HepG2 (cell line): ENCODE results near the gene TUBA1C. TPM values are rescaled to one million over a fixed set of nuclear protein-coding genes. Genes with fewer than 3 reads are reported as not detected.
A peak's percentile ranks its signal among the peaks of the same experiment; 100 is the strongest.

ENCODE experiments used
- CREB3 ChIP-seq: sonication (generic); formaldehyde crosslinking; IDR thresholded peaks from 2 replicates; pipeline ENCODE4 v1.5.0; 2020; ENCODE audit warnings: missing genetic modification reagents
- EHMT2 ChIP-seq: fragments of 200-600 bp; sonication (generic); IDR thresholded peaks from 2 replicates; pipeline ENCODE4 v1.7.0; 2017; ENCODE audit warnings: antibody characterized with exemption, low read depth, low read length, borderline replicate concordance
- FOXA3 ChIP-seq: IDR thresholded peaks from 2 replicates; pipeline ENCODE4 v1.6.1; 2016; ENCODE audit warnings: missing genetic modification reagents, missing compliant biosample characterization
- FOXC1 ChIP-seq: sonication (generic); formaldehyde crosslinking; IDR thresholded peaks from 2 replicates; pipeline ENCODE4 v1.8.0; 2022; ENCODE audit warnings: mild to moderate bottlenecking, missing genetic modification reagents, borderline replicate concordance
- HMG20A ChIP-seq: IDR thresholded peaks from 2 replicates; pipeline ENCODE4 v1.6.1; 2016; ENCODE audit warnings: borderline replicate concordance
- MBD4 ChIP-seq: IDR thresholded peaks from 2 replicates; pipeline ENCODE4 v1.6.1; 2012; ENCODE audit warnings: low read length, inconsistent platforms, borderline replicate concordance
- MXI1 ChIP-seq: IDR thresholded peaks from 3 replicates; pipeline ENCODE4 v1.6.1; 2012; ENCODE audit warnings: low read depth, low read length, inconsistent platforms, borderline replicate concordance
- NR2C2 ChIP-seq: sonication (generic); formaldehyde crosslinking; IDR thresholded peaks from 2 replicates; pipeline ENCODE4 v1.4.0; 2020; ENCODE audit warnings: missing genetic modification reagents, mild to moderate bottlenecking, moderate library complexity, borderline replicate concordance
- RFXAP ChIP-seq: sonication (generic); formaldehyde crosslinking; IDR thresholded peaks from 2 replicates; pipeline ENCODE4 v1.4.0; 2020; ENCODE audit warnings: missing genetic modification reagents, borderline replicate concordance
- U2AF1 ChIP-seq: fragments of 200-400 bp; formaldehyde crosslinking; optimal IDR thresholded peaks from 2 replicates; pipeline ENCODE3; 2017; ENCODE audit warnings: mild to moderate bottlenecking, low read depth, low read length
- ZBTB10 ChIP-seq: sonication (generic); formaldehyde crosslinking; IDR thresholded peaks from 2 replicates; pipeline ENCODE4 v1.4.0; 2020; ENCODE audit warnings: missing genetic modification reagents, borderline replicate concordance
- ZNF142 ChIP-seq: sonication (generic); formaldehyde crosslinking; IDR thresholded peaks from 2 replicates; pipeline ENCODE4 v1.4.0; 2020; ENCODE audit warnings: missing genetic modification reagents
- ZNF17 ChIP-seq: sonication (generic); formaldehyde crosslinking; IDR thresholded peaks from 2 replicates; pipeline ENCODE4 v1.5.0; 2020; ENCODE audit warnings: mild to moderate bottlenecking, missing genetic modification reagents
- ZNF720 ChIP-seq: sonication (generic); formaldehyde crosslinking; IDR thresholded peaks from 2 replicates; pipeline ENCODE4 v1.4.0; 2020; ENCODE audit warnings: missing genetic modification reagents
- polyA plus RNA-seq, 8 experiments: library from polyadenylated mRNA; depleted of rRNA in 3 of 8; stranded (reverse) in 7 of 8; unstranded in 1 of 8; fragments of >200 nt; fragmentation: Illumina TruSeq in 4 of 8; extraction: Trizol in 4 of 8; gene quantifications; 2 replicates each; pipeline versions ENCODE4 v1.2.1 to v1.2.3, GENCODE V29; 2011 to 2016; ENCODE audit warnings: low read depth in 4 of 8, missing spikeins in 1 of 8, mixed read lengths in 1 of 8; ENCODE audit not compliant: insufficient read depth in 1 of 8
- total RNA-seq, 5 experiments: library from RNA; depleted of rRNA; stranded (reverse); fragments of >200 nt; fragmentation: Illumina TruSeq; extraction: Trizol; gene quantifications; 2 replicates each; pipeline ENCODE4 v1.2.3, GENCODE V29; 2016; ENCODE audit warnings: low read depth in 1 of 5
- TF ChIP-seq, protein P1 (sequence below), 2 experiments: sonication (generic) in 1 of 2; formaldehyde crosslinking in 1 of 2; IDR thresholded peaks; 2 replicates each; pipeline versions ENCODE4 v1.5.1 to v1.6.1; 2011 to 2020; ENCODE audit warnings: borderline replicate concordance in 1 of 2, low read depth in 1 of 2, low read length in 1 of 2, mild to moderate bottlenecking in 1 of 2, missing genetic modification reagents in 1 of 2, moderate library complexity in 1 of 2

The TUBA1C gene
- total and polyA plus RNA-seq, 2 of the 13 experiments (the other 11 are each of a cell fraction or from before 2014, with no cell fraction given) = 693 to 1,075 TPM

DNA sequence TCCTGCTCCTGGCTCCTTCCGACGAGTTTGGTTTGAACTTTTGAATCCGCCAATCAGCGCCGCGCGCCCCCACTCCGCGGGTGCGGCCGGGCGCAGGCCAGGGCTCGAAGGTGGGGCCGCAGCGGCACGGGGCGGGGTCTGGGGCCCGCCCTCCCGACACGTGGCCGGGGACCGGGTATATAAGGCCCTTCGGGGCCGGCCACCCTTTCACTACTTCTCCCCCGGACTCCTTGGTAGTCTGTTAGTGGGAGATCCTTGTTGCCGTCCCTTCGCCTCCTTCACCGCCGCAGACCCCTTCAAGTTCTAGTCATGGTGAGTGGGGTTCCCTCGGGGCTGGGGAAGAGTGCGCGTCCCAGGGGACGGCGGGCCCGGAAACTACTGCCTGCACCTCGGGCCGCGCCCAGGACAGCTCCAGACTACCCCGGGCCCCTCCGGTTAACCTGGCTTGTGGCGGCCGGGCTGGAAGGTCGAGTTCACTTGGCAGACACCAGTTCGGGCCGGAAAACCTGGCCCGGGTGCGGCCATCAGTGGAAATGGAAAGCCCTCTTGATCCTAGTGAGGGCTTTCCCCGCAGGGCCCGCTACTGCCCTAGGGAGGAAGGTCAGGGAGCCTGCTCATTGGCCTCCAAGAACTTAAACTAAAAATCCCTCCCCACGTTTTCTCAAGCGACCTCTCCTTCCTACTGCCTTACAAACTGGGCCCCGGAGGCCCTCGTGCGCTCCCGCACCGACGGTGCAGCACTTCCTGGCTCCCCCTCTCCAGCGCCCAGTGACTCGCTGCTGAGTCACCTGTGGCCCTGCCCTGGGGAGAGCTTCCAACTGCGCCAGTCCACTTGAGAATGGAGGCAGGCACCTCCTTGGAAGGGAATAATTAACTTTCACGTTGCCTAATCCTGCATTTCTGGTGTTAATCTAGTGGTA, at the start of gene TUBA1C (continued):
- TF ChIP-seq ZBTB10 (CRISPR knock-in tag) (peak; percentile 87), HMG20A (no peak), EHMT2 (no peak), ZNF142 (CRISPR knock-in tag) (peak; percentile 91), MXI1 (peak; percentile 85), U2AF1 (peak; percentile 53), MBD4 (no peak), FOXC1 (CRISPR knock-in tag) (peak; percentile 41; the same call in 1 of the 2 replicates), CREB3 (CRISPR knock-in tag) (peak; percentile 75; the same call in 1 of the 2 replicates), NR2C2 (0 out of 2 replicates have a peak, but pooled peaks have one; percentile 26), FOXA3 (CRISPR knock-in tag) (peak; percentile 13), ZNF17 (CRISPR knock-in tag) (no peak), RFXAP (CRISPR knock-in tag) (no peak), ZNF720 (CRISPR knock-in tag) (0 out of 2 replicates have a peak, but pooled peaks have one; percentile 26)
- TF ChIP-seq, protein P1, sequence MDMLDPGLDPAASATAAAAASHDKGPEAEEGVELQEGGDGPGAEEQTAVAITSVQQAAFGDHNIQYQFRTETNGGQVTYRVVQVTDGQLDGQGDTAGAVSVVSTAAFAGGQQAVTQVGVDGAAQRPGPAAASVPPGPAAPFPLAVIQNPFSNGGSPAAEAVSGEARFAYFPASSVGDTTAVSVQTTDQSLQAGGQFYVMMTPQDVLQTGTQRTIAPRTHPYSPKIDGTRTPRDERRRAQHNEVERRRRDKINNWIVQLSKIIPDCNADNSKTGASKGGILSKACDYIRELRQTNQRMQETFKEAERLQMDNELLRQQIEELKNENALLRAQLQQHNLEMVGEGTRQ (IDR thresholded peaks at IDR 0.05; ENCODE audit: low read depth, low read length) = peak; percentile 88
- TF ChIP-seq, protein P1 (CRISPR knock-in tag; IDR thresholded peaks at IDR 0.05; ENCODE audit: borderline replicate concordance) = peak; percentile 71; the same call in 1 of the 2 replicates
